ENCODE measurements around the gene MYO7B. TPM values are rescaled to one million over a fixed set of nuclear protein-coding genes. Genes with fewer than 3 reads are reported as not detected.

The MYO7B gene
- total and polyA plus RNA-seq, 2 donors (not counting 1 experiment from before 2014, with no cell fraction given) = under 0.01 TPM; not detected in 1

- no peak for DNase-seq (ENCODE audit: low read depth in 2 of 2)
- H3K9me3 ChIP-seq (ENCODE audit: control insufficient read depth, insufficient read depth, low read depth, low read length) = no peaks in the 10 kb centered on the region
- H2AFZ ChIP-seq (ENCODE audit: low read length) = no peak overlapping the region
- no peak overlapping the region for H3K4me2 ChIP-seq (ENCODE audit: extremely low read depth, insufficient read depth, low read length)
- no peak overlapping the region for H3K9ac ChIP-seq (ENCODE audit: insufficient read depth, low read length)
- TF ChIP-seq EZH2 (IDR thresholded peaks at IDR 0.05; ENCODE audit: low read length, missing control alignments) (no peak), CTCF (conservative IDR thresholded peaks at IDR 0.05 in 1 of 2, IDR thresholded peaks at IDR 0.05 in 1 of 2; ENCODE audit: low read depth in 1 of 2, low read length in 2 of 2) (no peak)
- H3K4me1 ChIP-seq (ENCODE audit: control insufficient read depth, extremely low read depth, insufficient read depth, low read length) = peaks cover 9% of the 10 kb centered on the region
- no peaks in the 10 kb centered on the region for H3K79me2 ChIP-seq (ENCODE audit: control insufficient read depth, insufficient read depth, low read length)
- no peaks in the 10 kb centered on the region for H3K27me3 ChIP-seq (ENCODE audit: control insufficient read depth, insufficient read depth, low read length)
- no peaks in the 10 kb centered on the region for H3K36me3 ChIP-seq (ENCODE audit: control insufficient read depth, insufficient read depth, low read length)
- H3K4me3 ChIP-seq (replicated peaks in 1 of 4; ENCODE audit: control extremely low read depth in 1 of 4, insufficient read depth in 1 of 4, low read depth in 3 of 4, low read length in 4 of 4) = no peak overlapping the region
- no peak overlapping the region for H3K27ac ChIP-seq (ENCODE audit: insufficient read depth, low read length)
- H4K20me1 ChIP-seq (ENCODE audit: control insufficient read depth, extremely low read depth, insufficient read depth, low read length) = no peaks in the 10 kb centered on the region
Measured at GRCh38 chr2:127641133-127641532, 105.7 kb downstream of the MYO7B start.

- peaks cover 9% of the 10 kb centered on the region for H3K4me1 ChIP-seq (ENCODE audit: control insufficient read depth, extremely low read depth, insufficient read depth, low read length)
- no peak for TF ChIP-seq CTCF (conservative IDR thresholded peaks at IDR 0.05 in 1 of 2, IDR thresholded peaks at IDR 0.05 in 1 of 2; ENCODE audit: low read depth in 1 of 2, low read length in 2 of 2)
- no peak for TF ChIP-seq EZH2 (IDR thresholded peaks at IDR 0.05; ENCODE audit: low read length, missing control alignments)
- H2AFZ ChIP-seq (ENCODE audit: low read length) = no peak overlapping the region
- no peak overlapping the region for H3K4me3 ChIP-seq (replicated peaks in 1 of 4; ENCODE audit: control extremely low read depth in 1 of 4, insufficient read depth in 1 of 4, low read depth in 3 of 4, low read length in 4 of 4)
- no peaks in the 10 kb centered on the region for H4K20me1 ChIP-seq (ENCODE audit: control insufficient read depth, extremely low read depth, insufficient read depth, low read length)
- H3K9ac ChIP-seq (ENCODE audit: insufficient read depth, low read length) = no peak overlapping the region
- DNase-seq (ENCODE audit: low read depth in 2 of 2) = no peak
- H3K79me2 ChIP-seq (ENCODE audit: control insufficient read depth, insufficient read depth, low read length) = no peaks in the 10 kb centered on the region
- H3K4me2 ChIP-seq (ENCODE audit: extremely low read depth, insufficient read depth, low read length) = no peak overlapping the region
- H3K27me3 ChIP-seq (ENCODE audit: control insufficient read depth, insufficient read depth, low read length) = no peaks in the 10 kb centered on the region
- no peaks in the 10 kb centered on the region for H3K9me3 ChIP-seq (ENCODE audit: control insufficient read depth, insufficient read depth, low read depth, low read length)
- H3K36me3 ChIP-seq (ENCODE audit: control insufficient read depth, insufficient read depth, low read length) = no peaks in the 10 kb centered on the region
- no peak overlapping the region for H3K27ac ChIP-seq (ENCODE audit: insufficient read depth, low read length)
Measured at GRCh38 chr2:127641846-127642507, 106.5 kb downstream of the MYO7B start.

- no peak for DNase-seq (ENCODE audit: low read depth in 2 of 2)
- Histone ChIP-seq H4K20me1 (ENCODE audit: control insufficient read depth, extremely low read depth, insufficient read depth, low read length) (no peaks in the 10 kb centered on the region), H2AFZ (ENCODE audit: low read length) (no peak overlapping the region), H3K4me3 (replicated peaks in 1 of 4; ENCODE audit: control extremely low read depth in 1 of 4, insufficient read depth in 1 of 4, low read depth in 3 of 4, low read length in 4 of 4) (no peak overlapping the region), H3K4me1 (ENCODE audit: control insufficient read depth, extremely low read depth, insufficient read depth, low read length) (peaks cover 4% of the 10 kb centered on the region), H3K9me3 (ENCODE audit: control insufficient read depth, insufficient read depth, low read depth, low read length) (no peaks in the 10 kb centered on the region), H3K27ac (ENCODE audit: insufficient read depth, low read length) (no peak overlapping the region), H3K4me2 (ENCODE audit: extremely low read depth, insufficient read depth, low read length) (no peak overlapping the region), H3K9ac (ENCODE audit: insufficient read depth, low read length) (no peak overlapping the region), H3K36me3 (ENCODE audit: control insufficient read depth, insufficient read depth, low read length) (no peaks in the 10 kb centered on the region), H3K79me2 (ENCODE audit: control insufficient read depth, insufficient read depth, low read length) (no peaks in the 10 kb centered on the region), H3K27me3 (ENCODE audit: control insufficient read depth, insufficient read depth, low read length) (no peaks in the 10 kb centered on the region)
- TF ChIP-seq EZH2 (IDR thresholded peaks at IDR 0.05; ENCODE audit: low read length, missing control alignments) = no peak
Measured at GRCh38 chr2:127642706-127643438, 107.4 kb downstream of the MYO7B start.
